ENCODE results near the gene YARS1.

DNA sequence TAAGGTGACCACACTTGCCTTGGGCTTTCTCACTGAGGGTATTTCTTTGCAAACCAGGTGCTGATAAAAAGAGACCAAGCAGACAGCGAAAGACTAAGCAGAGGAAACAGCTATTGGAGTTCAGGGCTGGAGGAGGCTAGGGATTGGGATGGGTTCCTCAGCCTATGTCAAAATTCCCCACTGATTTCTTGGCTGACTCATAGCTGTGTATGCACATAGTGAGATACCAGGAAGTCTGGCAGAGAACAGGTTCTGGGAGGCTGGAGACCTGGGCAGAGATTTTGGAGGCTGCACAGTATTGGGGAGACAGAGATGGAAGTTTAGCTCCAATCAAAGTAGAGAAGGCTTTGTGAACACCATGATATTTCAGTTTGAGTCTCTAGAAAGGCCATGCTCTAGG, 25.3 kb downstream of the YARS1 start:
- TF ChIP-seq EZH2 (IDR thresholded peaks at IDR 0.05; ENCODE audit: insufficient read depth, poor library complexity, severe bottlenecking) (no peak), EZH2phosphoT487 (IDR thresholded peaks at IDR 0.05; ENCODE audit: insufficient read depth, low read depth) (no peak)
